H1 (cell line): Measurements from ENCODE around the gene RBM19. TPM values are rescaled to one million over a fixed set of nuclear protein-coding genes. Genes with fewer than 3 reads are reported as not detected.

ENCODE experiments used
- NANOG ChIP-seq: IDR thresholded peaks from 2 replicates; pipeline ENCODE4 v1.6.1; 2011; ENCODE audit warnings: low read length, low read depth, mild to moderate bottlenecking, inconsistent platforms; ENCODE audit not compliant: insufficient read depth, poor library complexity, severe bottlenecking
- POU5F1 ChIP-seq: IDR thresholded peaks from 2 replicates; pipeline ENCODE4 v1.6.1; 2011; ENCODE audit warnings: low read depth, mild to moderate bottlenecking, low read length, moderate library complexity
- RBBP5 ChIP-seq: IDR thresholded peaks from 2 replicates; pipeline ENCODE4 v1.7.1; 2012; ENCODE audit warnings: low read depth, mild to moderate bottlenecking, inconsistent platforms, low read length, moderate library complexity, borderline replicate concordance
- SAP30 ChIP-seq: fragments of 300-600 bp; sonication (generic); IDR thresholded peaks from 2 replicates; pipeline ENCODE4 v1.7.1; 2012; ENCODE audit warnings: low read length, moderate library complexity, mild to moderate bottlenecking, inconsistent platforms; ENCODE audit not compliant: insufficient read depth, insufficient replicate concordance
- SIX5 ChIP-seq: IDR thresholded peaks from 2 replicates; pipeline ENCODE4 v1.6.1; 2011; ENCODE audit warnings: mild to moderate bottlenecking, low read depth, low read length
- polyA plus RNA-seq, 7 experiments: library from polyadenylated mRNA; depleted of rRNA in 3 of 7; stranded (reverse) in 5 of 7; unstranded in 2 of 7; fragments of >200 nt in 5 of 7; fragments of 200-250 nt in 2 of 7; gene quantifications; 1 replicate in 5 of 7; 2 replicates in 1 of 7; 4 replicates in 1 of 7; pipeline versions ENCODE4 v1.2.1 to v1.2.3, GENCODE V29; 2011 to 2013; ENCODE audit warnings: missing spikeins in 2 of 7, mixed read lengths in 2 of 7
- total RNA-seq: library from RNA; stranded (reverse); fragmentation: NEBNext Ultra II Directional; extraction: Animal tissue kit (Norgen Biotek cat#: 25700); gene quantifications from 2 replicates; pipeline ENCODE4 v1.2.1, GENCODE V29; 2021
- TF ChIP-seq, protein P1 (sequence below): fragments of 300-600 bp; sonication (generic); IDR thresholded peaks from 2 replicates; pipeline ENCODE4 v1.7.1; 2012; ENCODE audit warnings: low read length, moderate library complexity, mild to moderate bottlenecking, inconsistent platforms; ENCODE audit not compliant: insufficient replicate concordance

RBM19 gene
- total and polyA plus RNA-seq, 2 of the 8 experiments (the other 6 are each of a cell fraction or from before 2014, with no cell fraction given), result 23.4 to 61.9 TPM

DNA sequence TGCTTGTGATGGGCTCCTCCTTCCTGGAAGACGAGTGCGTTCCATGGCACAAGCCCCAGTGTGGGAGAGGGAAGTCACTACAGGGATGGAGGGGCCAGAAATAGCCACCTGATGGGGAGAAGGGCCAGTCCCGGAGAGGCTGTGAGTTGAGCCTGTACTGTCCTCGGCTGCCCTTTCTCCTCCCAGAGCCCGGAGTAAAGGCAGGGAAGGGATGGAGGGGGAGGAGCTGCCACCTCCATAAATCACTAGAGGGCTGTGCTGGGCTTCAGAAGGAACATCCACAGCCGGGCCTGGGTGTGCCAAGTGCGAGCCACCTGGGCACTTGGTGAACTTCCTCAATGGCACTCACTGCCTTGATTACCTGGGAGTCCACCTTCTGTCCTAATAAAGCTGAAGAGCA lies 110.1 kb downstream of the RBM19 start (continued):
- TF ChIP-seq, protein P1, sequence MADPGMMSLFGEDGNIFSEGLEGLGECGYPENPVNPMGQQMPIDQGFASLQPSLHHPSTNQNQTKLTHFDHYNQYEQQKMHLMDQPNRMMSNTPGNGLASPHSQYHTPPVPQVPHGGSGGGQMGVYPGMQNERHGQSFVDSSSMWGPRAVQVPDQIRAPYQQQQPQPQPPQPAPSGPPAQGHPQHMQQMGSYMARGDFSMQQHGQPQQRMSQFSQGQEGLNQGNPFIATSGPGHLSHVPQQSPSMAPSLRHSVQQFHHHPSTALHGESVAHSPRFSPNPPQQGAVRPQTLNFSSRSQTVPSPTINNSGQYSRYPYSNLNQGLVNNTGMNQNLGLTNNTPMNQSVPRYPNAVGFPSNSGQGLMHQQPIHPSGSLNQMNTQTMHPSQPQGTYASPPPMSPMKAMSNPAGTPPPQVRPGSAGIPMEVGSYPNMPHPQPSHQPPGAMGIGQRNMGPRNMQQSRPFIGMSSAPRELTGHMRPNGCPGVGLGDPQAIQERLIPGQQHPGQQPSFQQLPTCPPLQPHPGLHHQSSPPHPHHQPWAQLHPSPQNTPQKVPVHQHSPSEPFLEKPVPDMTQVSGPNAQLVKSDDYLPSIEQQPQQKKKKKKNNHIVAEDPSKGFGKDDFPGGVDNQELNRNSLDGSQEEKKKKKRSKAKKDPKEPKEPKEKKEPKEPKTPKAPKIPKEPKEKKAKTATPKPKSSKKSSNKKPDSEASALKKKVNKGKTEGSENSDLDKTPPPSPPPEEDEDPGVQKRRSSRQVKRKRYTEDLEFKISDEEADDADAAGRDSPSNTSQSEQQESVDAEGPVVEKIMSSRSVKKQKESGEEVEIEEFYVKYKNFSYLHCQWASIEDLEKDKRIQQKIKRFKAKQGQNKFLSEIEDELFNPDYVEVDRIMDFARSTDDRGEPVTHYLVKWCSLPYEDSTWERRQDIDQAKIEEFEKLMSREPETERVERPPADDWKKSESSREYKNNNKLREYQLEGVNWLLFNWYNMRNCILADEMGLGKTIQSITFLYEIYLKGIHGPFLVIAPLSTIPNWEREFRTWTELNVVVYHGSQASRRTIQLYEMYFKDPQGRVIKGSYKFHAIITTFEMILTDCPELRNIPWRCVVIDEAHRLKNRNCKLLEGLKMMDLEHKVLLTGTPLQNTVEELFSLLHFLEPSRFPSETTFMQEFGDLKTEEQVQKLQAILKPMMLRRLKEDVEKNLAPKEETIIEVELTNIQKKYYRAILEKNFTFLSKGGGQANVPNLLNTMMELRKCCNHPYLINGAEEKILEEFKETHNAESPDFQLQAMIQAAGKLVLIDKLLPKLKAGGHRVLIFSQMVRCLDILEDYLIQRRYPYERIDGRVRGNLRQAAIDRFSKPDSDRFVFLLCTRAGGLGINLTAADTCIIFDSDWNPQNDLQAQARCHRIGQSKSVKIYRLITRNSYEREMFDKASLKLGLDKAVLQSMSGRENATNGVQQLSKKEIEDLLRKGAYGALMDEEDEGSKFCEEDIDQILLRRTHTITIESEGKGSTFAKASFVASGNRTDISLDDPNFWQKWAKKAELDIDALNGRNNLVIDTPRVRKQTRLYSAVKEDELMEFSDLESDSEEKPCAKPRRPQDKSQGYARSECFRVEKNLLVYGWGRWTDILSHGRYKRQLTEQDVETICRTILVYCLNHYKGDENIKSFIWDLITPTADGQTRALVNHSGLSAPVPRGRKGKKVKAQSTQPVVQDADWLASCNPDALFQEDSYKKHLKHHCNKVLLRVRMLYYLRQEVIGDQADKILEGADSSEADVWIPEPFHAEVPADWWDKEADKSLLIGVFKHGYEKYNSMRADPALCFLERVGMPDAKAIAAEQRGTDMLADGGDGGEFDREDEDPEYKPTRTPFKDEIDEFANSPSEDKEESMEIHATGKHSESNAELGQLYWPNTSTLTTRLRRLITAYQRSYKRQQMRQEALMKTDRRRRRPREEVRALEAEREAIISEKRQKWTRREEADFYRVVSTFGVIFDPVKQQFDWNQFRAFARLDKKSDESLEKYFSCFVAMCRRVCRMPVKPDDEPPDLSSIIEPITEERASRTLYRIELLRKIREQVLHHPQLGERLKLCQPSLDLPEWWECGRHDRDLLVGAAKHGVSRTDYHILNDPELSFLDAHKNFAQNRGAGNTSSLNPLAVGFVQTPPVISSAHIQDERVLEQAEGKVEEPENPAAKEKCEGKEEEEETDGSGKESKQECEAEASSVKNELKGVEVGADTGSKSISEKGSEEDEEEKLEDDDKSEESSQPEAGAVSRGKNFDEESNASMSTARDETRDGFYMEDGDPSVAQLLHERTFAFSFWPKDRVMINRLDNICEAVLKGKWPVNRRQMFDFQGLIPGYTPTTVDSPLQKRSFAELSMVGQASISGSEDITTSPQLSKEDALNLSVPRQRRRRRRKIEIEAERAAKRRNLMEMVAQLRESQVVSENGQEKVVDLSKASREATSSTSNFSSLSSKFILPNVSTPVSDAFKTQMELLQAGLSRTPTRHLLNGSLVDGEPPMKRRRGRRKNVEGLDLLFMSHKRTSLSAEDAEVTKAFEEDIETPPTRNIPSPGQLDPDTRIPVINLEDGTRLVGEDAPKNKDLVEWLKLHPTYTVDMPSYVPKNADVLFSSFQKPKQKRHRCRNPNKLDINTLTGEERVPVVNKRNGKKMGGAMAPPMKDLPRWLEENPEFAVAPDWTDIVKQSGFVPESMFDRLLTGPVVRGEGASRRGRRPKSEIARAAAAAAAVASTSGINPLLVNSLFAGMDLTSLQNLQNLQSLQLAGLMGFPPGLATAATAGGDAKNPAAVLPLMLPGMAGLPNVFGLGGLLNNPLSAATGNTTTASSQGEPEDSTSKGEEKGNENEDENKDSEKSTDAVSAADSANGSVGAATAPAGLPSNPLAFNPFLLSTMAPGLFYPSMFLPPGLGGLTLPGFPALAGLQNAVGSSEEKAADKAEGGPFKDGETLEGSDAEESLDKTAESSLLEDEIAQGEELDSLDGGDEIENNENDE, result no peak
- TF ChIP-seq SIX5 (no peak), SAP30 (no peak), NANOG (no peak), RBBP5 (no peak), POU5F1 (no peak)
- TF ChIP-seq, all 59 proteins: peak for 0
